Colonic mucosa (tissue), 4 donors: ENCODE measurements around the gene BMP2K. TPM values are rescaled to one million over a fixed set of nuclear protein-coding genes. Genes with fewer than 3 reads are reported as not detected.

Experiments
- DNase-seq: peaks from one replicate; pipeline ENCODE4 v3.0.0-alpha.2; 2020
- H3K27ac ChIP-seq: fragments of 200-600 bp; one replicate; pipeline ENCODE4 v1.8.0; 2021
- H3K27me3 ChIP-seq: fragments of 200-600 bp; one replicate; pipeline ENCODE4 v1.8.0; 2021
- H3K36me3 ChIP-seq: fragments of 200-600 bp; one replicate; pipeline ENCODE4 v1.8.0; 2021
- H3K4me1 ChIP-seq: fragments of 200-600 bp; one replicate; pipeline ENCODE4 v1.8.0; 2021; ENCODE audit warnings: mild to moderate bottlenecking
- H3K4me3 ChIP-seq: fragments of 200-600 bp; one replicate; pipeline ENCODE4 v1.8.0; 2021
- H3K9ac ChIP-seq, 2 donors: one replicate each; pipeline ENCODE4 v1.7.0; 2013; ENCODE audit warnings: control low read depth in 2 of 2, low read depth in 2 of 2, low read length in 2 of 2
- H3K9me3 ChIP-seq: fragments of 200-600 bp; one replicate; pipeline ENCODE4 v1.8.0; 2021
- CTCF ChIP-seq: fragments of 200-600 bp; IDR thresholded peaks from one replicate; pipeline ENCODE4 v1.8.0; 2022; ENCODE audit warnings: antibody characterized with exemption, mild to moderate bottlenecking
- intact Hi-C: fragments of 100-400 bp; cut with DNase I; formaldehyde crosslinking; loops from one replicate; pipeline ENCODE4 v1.14.1; 2022
- total RNA-seq, 2 donors: library from RNA; stranded (reverse); fragmentation: NEBNext Ultra II Directional in 1 of 2; extraction: Animal tissue kit (Norgen Biotek cat#: 25700) in 1 of 2; gene quantifications; one replicate each; pipeline ENCODE4 v1.2.1, GENCODE V29; 2021
- donor health status: healthy.
- donor health status: DM: no; HTN: no; CAD: no.
- donor health status: DM: no; HTN: no; CAD: no.

Gene BMP2K
- total RNA-seq, 2 donors from 2014 or later: 52.4 to 55.7 TPM

- Histone ChIP-seq H3K27ac (no peak overlapping the region), H3K4me1 (no peaks in the 10 kb centered on the region), H3K9ac (no peak overlapping the region), H3K4me3 (no peak overlapping the region), H3K9me3 (no peaks in the 10 kb centered on the region), H3K27me3 (no peaks in the 10 kb centered on the region), H3K36me3 (no peaks in the 10 kb centered on the region)
- no peak for DNase-seq
- intact Hi-C loops: no loop called here
- no peak for TF ChIP-seq CTCF
Measured at GRCh38 chr4:78767350-78767749, 8.8 kb upstream of the BMP2K start.

- Histone ChIP-seq H3K9ac (peak overlapping the region in 1 of 2 donors; percentile 12), H3K36me3 (no peaks in the 10 kb centered on the region), H3K27me3 (no peaks in the 10 kb centered on the region), H3K4me1 (no peaks in the 10 kb centered on the region), H3K9me3 (no peaks in the 10 kb centered on the region), H3K27ac (peak overlapping the region; percentile 4), H3K4me3 (no peak overlapping the region)
- peak; percentile 42 for DNase-seq
- TF ChIP-seq CTCF: no peak
- intact Hi-C loops: no loop called here
Measured at GRCh38 chr4:78768452-78769180, 7.5 kb upstream of the BMP2K start.

- no peaks in the 10 kb centered on the region for H3K9me3 ChIP-seq
- no peaks in the 10 kb centered on the region for H3K36me3 ChIP-seq
- DNase-seq: no peak
- no peaks in the 10 kb centered on the region for H3K27me3 ChIP-seq
- H3K4me3 ChIP-seq: no peak overlapping the region
- no peak for TF ChIP-seq CTCF
- no peaks in the 10 kb centered on the region for H3K4me1 ChIP-seq
- H3K27ac ChIP-seq: no peak overlapping the region
- intact Hi-C loops: loop anchor here (10.0 kb wide), 2 partner anchors 125 to 155 kb away; no protein-coding TSS in a partner anchor
- H3K9ac ChIP-seq: no peak overlapping the region
Measured at GRCh38 chr4:78770091-78770642, 6.0 kb upstream of the BMP2K start.

- H3K9ac ChIP-seq: no peak overlapping the region
- intact Hi-C loops: loop anchor here (10.0 kb wide), 2 partner anchors 128 to 158 kb away; no protein-coding TSS in a partner anchor
- DNase-seq: no peak
- no peaks in the 10 kb centered on the region for H3K4me1 ChIP-seq
- no peak for TF ChIP-seq CTCF
- H3K27ac ChIP-seq: no peak overlapping the region
- no peaks in the 10 kb centered on the region for H3K9me3 ChIP-seq
- H3K36me3 ChIP-seq: no peaks in the 10 kb centered on the region
- no peaks in the 10 kb centered on the region for H3K27me3 ChIP-seq
- H3K4me3 ChIP-seq: no peak overlapping the region
Measured at GRCh38 chr4:78772526-78773091, 3.5 kb upstream of the BMP2K start.

- H3K36me3 ChIP-seq: no peaks in the 10 kb centered on the region
- no peak for DNase-seq
- TF ChIP-seq CTCF: no peak
- H3K4me3 ChIP-seq: no peak overlapping the region
- no peak overlapping the region for H3K9ac ChIP-seq
- intact Hi-C loops: loop anchor here (10.0 kb wide), 2 partner anchors 130 to 160 kb away; no protein-coding TSS in a partner anchor
- H3K27ac ChIP-seq: peak overlapping the region; percentile 96
- H3K9me3 ChIP-seq: no peaks in the 10 kb centered on the region
- peaks cover 4% of the 10 kb centered on the region for H3K4me1 ChIP-seq
- no peaks in the 10 kb centered on the region for H3K27me3 ChIP-seq
Measured at GRCh38 chr4:78774417-78774816, 1.7 kb upstream of the BMP2K start.
